ENCODE results near the gene MKX. TPM values are rescaled to one million over a fixed set of nuclear protein-coding genes. Genes with fewer than 3 reads are reported as not detected.

The MKX gene
- total and polyA plus RNA-seq, 9 of the 15 experiments (the other 6 are each of a cell fraction or from before 2014, with no cell fraction given) = 0.07 TPM; not detected in 7

GRCh38 chr10:27678166-27678565 is 67.5 kb downstream of the MKX start:
- Histone ChIP-seq H3K79me2 (ENCODE audit: control insufficient read depth, insufficient read depth, low read length) (no peaks in the 10 kb centered on the region), H2AFZ (ENCODE audit: low read depth, low read length) (no peak overlapping the region), H3K9ac (ENCODE audit: insufficient read depth in 1 of 2, low read depth in 2 of 2, low read length in 2 of 2) (no peak overlapping the region), H3K27ac (ENCODE audit: extremely low read depth, low read depth, low read length) (no peak overlapping the region), H3K9me1 (ENCODE audit: control insufficient read depth, insufficient read depth, low read length) (no peaks in the 10 kb centered on the region), H3K4me1 (replicated peaks in 1 of 2; ENCODE audit: control insufficient read depth in 2 of 2, insufficient read depth in 2 of 2, low read length in 2 of 2) (no peaks in the 10 kb centered on the region), H3K4me2 (ENCODE audit: insufficient read depth, low read length) (no peak overlapping the region), H3K36me3 (ENCODE audit: control insufficient read depth, insufficient read depth, low read length) (no peaks in the 10 kb centered on the region), H3K27me3 (ENCODE audit: control insufficient read depth in 2 of 2, insufficient read depth in 2 of 2, low read length in 2 of 2) (peaks cover 1 to 3% of the 10 kb centered on the region in 2 experiments; a peak in 2 of 5 replicates), H3K9me3 (replicated peaks; ENCODE audit: control insufficient read depth, insufficient read depth, low read depth, low read length) (no peaks in the 10 kb centered on the region), H3K4me3 (no peak overlapping the region), H4K20me1 (replicated peaks; ENCODE audit: control insufficient read depth, insufficient read depth, low read length) (no peaks in the 10 kb centered on the region)
- WGBS (ENCODE audit: insufficient coverage, low coverage, missing lambda C conversion rate) = under 1% methylated on average over 6 of the region's 6 CpGs
- no TSS peak for BruUV-seq (replicated peaks)
- CTCF ChIA-PET (ENCODE audit: low intra/inter-chr PET ratio) = no interaction called here
- FAIRE-seq (no peak), ATAC-seq (no peak), DNase-seq (ENCODE audit: extremely low read depth in 1 of 4, low spot score in 3 of 4) (no peak)
- TF ChIP-seq ARID1B (IDR thresholded peaks at IDR 0.05) = no peak
- TF ChIP-seq ZNF830 (CRISPR knock-in tag; IDR thresholded peaks at IDR 0.05) = no peak
- no peak for TF ChIP-seq E2F3 (CRISPR knock-in tag; IDR thresholded peaks at IDR 0.05)
- no peak for TF ChIP-seq HINFP (tag; conservative IDR thresholded peaks at IDR 0.05; ENCODE audit: low read depth)
- TF ChIP-seq RBBP5 (IDR thresholded peaks at IDR 0.05; ENCODE audit: borderline replicate concordance, insufficient read depth, low read length, poor library complexity, severe bottlenecking) = no peak
- no peak for TF ChIP-seq THAP12 (CRISPR knock-in tag; IDR thresholded peaks at IDR 0.05)
- TF ChIP-seq DNMT1 (IDR thresholded peaks at IDR 0.05) = no peak
- TF ChIP-seq MAX (CRISPR knock-in tag; IDR thresholded peaks at IDR 0.05) = no peak
- TF ChIP-seq ZNF121 (CRISPR knock-in tag; conservative IDR thresholded peaks at IDR 0.05) = no peak
- no peak for TF ChIP-seq CTBP1 (IDR thresholded peaks at IDR 0.05; ENCODE audit: borderline replicate concordance)
- no peak for TF ChIP-seq NR2C2 (CRISPR knock-in tag; IDR thresholded peaks at IDR 0.05)
- TF ChIP-seq NR2C2 (tag; IDR thresholded peaks at IDR 0.05) = no peak
- no peak for TF ChIP-seq POLR3A (IDR thresholded peaks at IDR 0.05; ENCODE audit: borderline replicate concordance, extremely low read depth, insufficient read depth, insufficient read length)
- no peak for TF ChIP-seq POLR2B (IDR thresholded peaks at IDR 0.05; ENCODE audit: low read depth, partially characterized antibody)
- intact Hi-C loops (cut with micrococcal nuclease) = no loop called here
- POLR2A ChIA-PET = no interaction called here
- in situ Hi-C loops (cut with MboI) = no loop called here
